ENCODE results near the gene TMEM178B.

TMEM178B gene

DNA sequence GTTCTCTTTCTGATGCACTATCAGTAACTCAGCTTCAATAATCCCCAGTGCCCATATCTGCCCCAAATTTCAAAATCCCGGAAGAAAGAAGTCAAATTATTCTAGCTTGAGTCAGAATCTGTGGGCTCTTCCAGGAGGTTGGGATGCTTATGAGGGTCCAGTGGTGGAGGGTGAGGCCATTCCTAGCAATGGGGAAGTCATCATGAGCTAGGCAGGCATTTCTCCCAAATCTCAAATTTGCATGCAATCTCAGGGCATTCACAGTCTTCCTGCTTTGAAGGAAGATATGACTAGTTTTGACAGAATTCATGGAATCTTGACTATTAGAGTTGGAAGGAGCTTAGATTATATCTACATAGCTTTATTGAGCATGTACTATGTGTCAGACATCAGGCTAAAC, 313.0 kb downstream of the TMEM178B start:
- no peak for DNase-seq (ENCODE audit: low read depth)

DNA sequence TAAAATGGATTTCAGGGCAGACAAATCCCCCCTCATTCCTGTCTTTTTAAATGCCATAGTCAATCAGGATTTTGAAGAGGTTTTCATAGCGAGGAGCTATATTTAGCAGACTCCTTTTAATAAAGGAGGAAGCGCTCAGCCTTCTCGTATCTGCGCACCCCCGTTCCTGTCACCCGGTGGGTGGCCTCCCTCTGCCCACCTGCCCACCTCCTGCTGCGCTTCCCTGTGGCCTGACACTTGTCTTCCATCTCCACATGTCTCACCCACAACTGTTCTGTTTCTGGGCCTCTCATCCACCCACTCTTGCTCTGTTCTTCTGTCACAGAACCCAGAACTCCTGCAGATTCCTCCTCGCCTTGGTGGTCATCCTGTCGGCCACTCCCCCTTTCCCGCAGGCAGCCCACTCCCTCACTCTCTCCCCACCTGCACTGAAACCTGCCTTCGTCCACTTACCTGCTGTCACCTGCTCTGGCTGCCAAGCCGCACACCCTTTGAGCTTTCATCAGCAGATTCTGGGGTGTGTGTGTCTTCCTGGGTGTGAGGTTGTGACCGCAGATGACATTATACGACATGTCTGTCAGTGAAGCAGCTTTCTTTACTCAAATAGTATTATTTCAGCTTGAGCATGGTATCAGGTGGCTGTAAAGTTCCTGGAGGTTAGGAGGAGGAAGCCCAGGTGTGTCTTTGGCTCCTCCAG, 313.8 kb downstream of the TMEM178B start:
- no peak overlapping the region for H3K4me3 ChIP-seq (ENCODE audit: low read depth, low read length)
- DNase-seq (ENCODE audit: low read depth) = no peak
- TF ChIP-seq, protein P1, sequence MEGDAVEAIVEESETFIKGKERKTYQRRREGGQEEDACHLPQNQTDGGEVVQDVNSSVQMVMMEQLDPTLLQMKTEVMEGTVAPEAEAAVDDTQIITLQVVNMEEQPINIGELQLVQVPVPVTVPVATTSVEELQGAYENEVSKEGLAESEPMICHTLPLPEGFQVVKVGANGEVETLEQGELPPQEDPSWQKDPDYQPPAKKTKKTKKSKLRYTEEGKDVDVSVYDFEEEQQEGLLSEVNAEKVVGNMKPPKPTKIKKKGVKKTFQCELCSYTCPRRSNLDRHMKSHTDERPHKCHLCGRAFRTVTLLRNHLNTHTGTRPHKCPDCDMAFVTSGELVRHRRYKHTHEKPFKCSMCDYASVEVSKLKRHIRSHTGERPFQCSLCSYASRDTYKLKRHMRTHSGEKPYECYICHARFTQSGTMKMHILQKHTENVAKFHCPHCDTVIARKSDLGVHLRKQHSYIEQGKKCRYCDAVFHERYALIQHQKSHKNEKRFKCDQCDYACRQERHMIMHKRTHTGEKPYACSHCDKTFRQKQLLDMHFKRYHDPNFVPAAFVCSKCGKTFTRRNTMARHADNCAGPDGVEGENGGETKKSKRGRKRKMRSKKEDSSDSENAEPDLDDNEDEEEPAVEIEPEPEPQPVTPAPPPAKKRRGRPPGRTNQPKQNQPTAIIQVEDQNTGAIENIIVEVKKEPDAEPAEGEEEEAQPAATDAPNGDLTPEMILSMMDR (IDR thresholded peaks at IDR 0.05; ENCODE audit: insufficient read depth, low read depth, low read length, missing control alignments) = no peak

More for the DNA sequence above, 313.0 kb downstream of the TMEM178B start:
- no peak overlapping the region for H3K4me3 ChIP-seq (ENCODE audit: low read depth, low read length)
- TF ChIP-seq, protein P1 (IDR thresholded peaks at IDR 0.05; ENCODE audit: insufficient read depth, low read depth, low read length, missing control alignments) = no peak

DNA sequence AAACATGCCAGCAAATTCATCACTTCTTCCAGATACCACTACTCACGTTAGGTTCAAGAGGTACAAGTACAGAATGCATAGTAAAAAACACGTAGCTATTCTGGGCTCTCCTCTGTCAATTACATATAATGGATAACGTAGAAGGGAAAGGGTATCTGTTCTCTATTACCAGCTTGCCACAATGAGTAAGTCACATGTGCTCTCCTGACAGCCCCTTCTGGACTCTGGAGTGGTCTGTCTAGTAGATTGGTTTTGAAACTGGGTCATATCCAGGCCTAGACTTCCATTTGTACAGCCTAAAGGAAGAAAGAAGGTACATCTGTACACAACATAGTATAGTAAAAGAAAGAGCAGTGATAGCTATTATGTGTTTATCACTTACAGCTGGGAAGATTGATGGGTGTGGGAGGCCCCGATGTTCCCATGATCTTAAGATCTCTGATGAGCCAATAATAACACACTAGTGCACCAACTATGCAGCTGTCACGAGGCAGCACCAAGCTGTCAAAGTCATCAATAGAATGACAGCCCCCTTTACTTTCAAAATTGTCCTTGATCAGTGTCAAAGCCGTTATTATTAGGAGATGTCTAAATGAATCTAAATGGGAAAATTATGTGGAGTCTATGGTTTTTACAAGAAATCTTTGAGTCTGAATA, 315.4 kb downstream of the TMEM178B start:
- DNase-seq (ENCODE audit: low read depth) = no peak

DNA sequence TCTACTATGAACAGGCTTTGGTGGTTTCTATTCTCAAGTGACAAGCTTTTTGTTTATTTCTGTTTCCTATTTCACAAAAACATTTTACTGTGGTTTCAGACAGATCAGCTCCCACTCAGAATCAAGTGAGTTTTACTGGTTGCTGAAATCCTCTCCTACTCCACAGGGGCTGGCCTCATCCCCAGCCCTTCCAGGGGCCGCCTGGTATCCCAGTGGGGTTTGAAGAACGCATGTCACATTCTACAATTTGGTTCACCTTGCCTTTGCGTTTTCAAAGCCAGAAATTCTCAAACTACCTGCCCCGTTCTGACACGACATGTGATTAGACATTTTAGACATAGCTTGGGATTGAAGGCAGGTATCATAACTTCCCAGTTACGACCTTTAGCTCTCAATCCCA, 316.5 kb downstream of the TMEM178B start:
- TF ChIP-seq, protein P1 (IDR thresholded peaks at IDR 0.05; ENCODE audit: insufficient read depth, low read depth, low read length, missing control alignments) = no peak
- H3K4me3 ChIP-seq (ENCODE audit: low read depth, low read length) = no peak overlapping the region
- DNase-seq (ENCODE audit: low read depth) = no peak

More for the DNA sequence above, 315.4 kb downstream of the TMEM178B start:
- no peak overlapping the region for H3K4me3 ChIP-seq (ENCODE audit: low read depth, low read length)
- TF ChIP-seq, protein P1 (IDR thresholded peaks at IDR 0.05; ENCODE audit: insufficient read depth, low read depth, low read length, missing control alignments) = no peak

DNA sequence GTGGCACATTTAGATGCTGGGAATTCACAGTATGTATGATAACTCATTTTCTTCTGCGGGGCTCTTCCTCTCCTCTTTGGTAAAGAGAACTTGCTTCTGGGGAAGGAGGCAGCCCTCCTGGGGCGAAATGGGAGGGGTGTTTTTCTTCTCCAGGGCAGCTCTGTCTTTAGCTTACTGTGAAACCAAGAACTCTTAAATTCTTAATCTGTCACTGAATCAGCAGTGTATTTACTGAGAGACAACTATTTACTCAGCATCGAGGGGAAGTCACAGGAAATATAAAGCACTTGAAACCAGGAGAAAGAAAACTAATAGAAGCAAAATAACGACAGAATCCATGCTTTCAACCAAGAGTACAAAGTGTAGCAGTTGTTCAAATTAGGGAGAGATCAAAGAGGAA, 319.2 kb downstream of the TMEM178B start:
- DNase-seq (ENCODE audit: low read depth) = no peak
- H3K4me3 ChIP-seq (ENCODE audit: low read depth, low read length) = no peak overlapping the region
- TF ChIP-seq, protein P1 (IDR thresholded peaks at IDR 0.05; ENCODE audit: insufficient read depth, low read depth, low read length, missing control alignments) = no peak

DNA sequence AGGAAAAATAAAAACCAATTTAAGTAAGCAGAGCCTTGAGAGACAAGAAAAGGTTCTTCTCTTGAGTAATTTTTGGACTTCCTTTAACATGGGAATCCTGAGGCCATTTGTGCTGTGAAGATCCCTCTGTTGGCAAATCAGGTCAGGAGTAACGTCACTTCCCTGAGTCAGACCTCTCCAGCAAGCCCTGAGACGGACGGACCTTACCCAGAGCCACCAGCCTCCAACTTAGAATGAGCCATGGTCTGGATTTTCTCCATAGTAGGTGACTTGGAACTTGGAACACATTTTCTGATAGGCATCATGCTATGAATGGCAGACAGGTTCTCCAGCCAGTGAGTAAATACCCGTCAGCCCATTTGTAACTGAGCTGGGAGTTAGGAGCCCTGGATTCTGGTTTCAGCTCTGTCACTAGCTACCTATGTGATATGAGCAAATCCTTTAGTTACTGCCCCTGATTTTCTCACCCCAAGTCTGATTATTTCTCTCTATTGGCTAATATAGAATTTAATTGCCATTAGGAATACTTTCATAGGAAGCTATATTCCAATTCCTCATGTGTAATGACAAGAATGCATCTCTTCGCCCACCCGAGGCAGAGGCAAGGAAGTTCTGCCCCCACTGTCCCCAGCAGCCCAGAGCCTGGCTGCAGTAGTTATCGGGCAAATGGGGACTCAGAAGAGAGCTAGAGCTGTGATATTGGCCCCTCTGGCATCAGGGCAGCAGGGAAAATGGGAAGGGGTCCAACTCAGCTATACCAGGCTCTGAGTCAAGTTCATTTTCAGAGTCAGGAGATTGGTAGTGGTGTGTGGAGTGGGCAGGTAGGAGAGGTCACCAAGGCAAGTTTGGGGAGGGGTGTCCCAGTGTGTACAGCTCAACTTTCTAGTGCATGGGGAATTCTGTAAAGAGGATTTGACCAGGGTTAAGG, 323.6 kb downstream of the TMEM178B start:
- DNase-seq (ENCODE audit: low read depth) = no peak
- TF ChIP-seq, protein P1 (IDR thresholded peaks at IDR 0.05; ENCODE audit: insufficient read depth, low read depth, low read length, missing control alignments) = no peak

More for the DNA sequence above, 323.6 kb downstream of the TMEM178B start:
- H3K4me3 ChIP-seq (ENCODE audit: low read depth, low read length) = no peak overlapping the region

Measured in GM12865 (cell line).